ENCODE data around the gene ADAP2.

DNA sequence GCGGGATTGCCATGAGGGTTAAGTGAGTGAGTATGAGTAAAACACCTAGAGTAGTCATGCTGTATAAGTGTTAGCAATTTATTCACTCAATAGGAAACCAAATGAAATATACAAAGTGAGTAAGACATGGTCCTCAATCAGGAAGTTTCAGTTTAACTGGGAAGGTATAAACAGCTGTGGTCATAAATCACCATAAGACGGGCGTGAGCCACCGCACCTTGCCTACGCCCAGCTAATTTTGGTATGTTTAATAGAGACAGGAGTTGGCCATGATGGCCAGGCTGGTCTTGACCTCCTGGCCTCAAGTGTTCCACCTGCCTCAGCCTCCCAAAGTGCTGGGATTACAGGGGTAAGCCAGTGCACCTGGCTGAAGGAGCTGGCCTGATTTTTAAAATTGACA is 76.1 kb downstream of the ADAP2 start:
- TF ChIP-seq POLR2A (IDR thresholded peaks at IDR 0.05; ENCODE audit: low read length), result no peak
- TF ChIP-seq GATA1 (IDR thresholded peaks at IDR 0.05; ENCODE audit: low read depth, low read length), result no peak
